Thoracic aorta (tissue), 2 donors: ENCODE data around the gene OXT. TPM values are rescaled to one million over a fixed set of nuclear protein-coding genes. Genes with fewer than 3 reads are reported as not detected.

ENCODE experiments used
- ATAC-seq: fragments of 150-250 bp; one replicate; pipeline ENCODE4 v1.8.0; 2017; ENCODE audit warnings: low read depth; ENCODE audit not compliant: insufficient number of reproducible peaks, low FRiP score
- DNase-seq: peaks from one replicate; pipeline ENCODE4 v3.0.0-alpha.2; 2020; ENCODE audit warnings: low spot score
- H3K27ac ChIP-seq, 2 donors: fragments of 200-600 bp; sonication (generic); 1 replicate in 1 of 2; 2 replicates in 1 of 2; pipeline ENCODE4 v1.5.1; 2016; ENCODE audit warnings: mild to moderate bottlenecking in 2 of 2, moderate library complexity in 2 of 2
- H3K27me3 ChIP-seq: fragments of 200-600 bp; sonication (generic); replicated peaks from 2 replicates; pipeline ENCODE4 v1.6.0; 2016; ENCODE audit warnings: mild to moderate bottlenecking; ENCODE audit not compliant: insufficient read depth
- H3K36me3 ChIP-seq: fragments of 200-600 bp; sonication (generic); one replicate; pipeline ENCODE4 v1.5.1; 2016
- H3K4me1 ChIP-seq, 2 donors: fragments of 200-600 bp; sonication (generic); 1 replicate in 1 of 2; 2 replicates in 1 of 2; pipeline versions ENCODE4 v1.5.1 to v1.6.0; 2016; ENCODE audit warnings: low read depth in 2 of 2, mild to moderate bottlenecking in 1 of 2; ENCODE audit not compliant: control insufficient read depth in 1 of 2
- H3K4me3 ChIP-seq: fragments of 200-600 bp; sonication (generic); 2 replicates; pipeline ENCODE4 v1.5.1; 2016; ENCODE audit warnings: mild to moderate bottlenecking
- H3K9me3 ChIP-seq: fragments of 200-600 bp; sonication (generic); 2 replicates; pipeline ENCODE4 v1.5.1; 2016
- CTCF ChIP-seq: fragments of 200-600 bp; sonication (generic); IDR thresholded peaks from one replicate; pipeline ENCODE4 v1.5.1; 2019; ENCODE audit warnings: antibody characterized with exemption
- total RNA-seq, 2 donors: library from RNA; depleted of rRNA; stranded (reverse); fragments of >200 nt; gene quantifications; one replicate each; pipeline versions ENCODE4 v1.1.0 to v1.2.3, GENCODE V29; 2016

OXT gene
- total RNA-seq, 2 donors from 2014 or later = not detected

GRCh38 chr20:3121271-3121911, 50.0 kb downstream of the OXT start:
- no peak for ATAC-seq
- peaks cover 18% of the 10 kb centered on the region for H3K36me3 ChIP-seq

More at GRCh38 chr20:3121271-3121911, 50.0 kb downstream of the OXT start:
- Histone ChIP-seq H3K27me3 (no peaks in the 10 kb centered on the region), H3K27ac (no peak overlapping the region), H3K4me3 (no peak overlapping the region), H3K4me1 (no peaks in the 10 kb centered on the region), H3K9me3 (no peaks in the 10 kb centered on the region)
- TF ChIP-seq CTCF = no peak
- no peak for DNase-seq

Other genes with a start within 250 kb of the OXT start
- gene PCED1A, start 231.0 kb upstream of the OXT start, total RNA-seq = 10 to 100 TPM; 40.6 to 44.3 TPM
- gene VPS16, start 230.9 kb upstream of the OXT start, total RNA-seq = 10 to 100 TPM; 21.8 to 24.2 TPM
- 10 to 100 TPM; 36.7 to 42.7 TPM for gene PTPRA, start 198.1 kb upstream of the OXT start, total RNA-seq
- gene GNRH2, start 28.0 kb upstream of the OXT start, total RNA-seq = not detected
- 10 to 100 TPM; 40.6 to 46.6 TPM for gene MRPS26, start 25.6 kb upstream of the OXT start, total RNA-seq
- gene AVP, start 13.1 kb downstream of the OXT start, total RNA-seq = not detected
- 10 to 100 TPM; 13.1 to 25.7 TPM for gene FASTKD5, start 88.2 kb downstream of the OXT start, total RNA-seq
- gene UBOX5, start 88.2 kb downstream of the OXT start, total RNA-seq = 10 to 100 TPM in 1 of 2 donors, 1 to 10 TPM in 1; 5.3 to 11.9 TPM
- 10 to 100 TPM in 1 of 2 donors, 1 to 10 TPM in 1; 9.5 to 18.1 TPM for gene LZTS3, start 101.9 kb downstream of the OXT start, total RNA-seq
- 10 to 100 TPM; 60.9 to 90.9 TPM for gene DDRGK1, start 133.1 kb downstream of the OXT start, total RNA-seq
- gene ITPA, start 137.9 kb downstream of the OXT start, total RNA-seq = 10 to 100 TPM; 35.1 to 35.7 TPM
- gene SLC4A11, start 167.6 kb downstream of the OXT start, total RNA-seq = under 1 TPM in 1 of 2 donors, not detected in 1; 0.27 TPM